ENCODE measurements around the gene KRT3. TPM values are rescaled to one million over a fixed set of nuclear protein-coding genes. Genes with fewer than 3 reads are reported as not detected.

KRT3 gene
- total and polyA plus RNA-seq, 10 of the 15 experiments (the other 5 are each of a cell fraction or from before 2014, with no cell fraction given): not detected

GRCh38 chr12:52809166-52809565 is 13.2 kb upstream of the KRT3 start (continued):
- TF ChIP-seq CBX5 (IDR thresholded peaks at IDR 0.05; ENCODE audit: low read depth) (no peak), IRF5 (IDR thresholded peaks at IDR 0.05; ENCODE audit: borderline replicate concordance) (no peak)

- Histone ChIP-seq H4K20me1 (ENCODE audit: control insufficient read depth, insufficient read depth) (no peaks in the 10 kb centered on the region), H3K4me2 (ENCODE audit: control insufficient read depth, insufficient read depth) (no peak overlapping the region), H3K4me1 (ENCODE audit: control insufficient read depth, insufficient read depth, low read length) (no peaks in the 10 kb centered on the region), H3K27ac (ENCODE audit: control insufficient read depth, insufficient read depth) (no peak overlapping the region), H2AFZ (ENCODE audit: control insufficient read depth, low read depth, low read length) (no peak overlapping the region), H3K79me2 (ENCODE audit: control insufficient read depth, insufficient read depth, low read length) (no peaks in the 10 kb centered on the region), H3K36me3 (ENCODE audit: control insufficient read depth in 2 of 2, insufficient read depth in 2 of 2, low read length in 1 of 2) (no peaks in the 10 kb centered on the region), H3K4me3 (no peak overlapping the region), H3K9me3 (replicated peaks; ENCODE audit: control insufficient read depth, insufficient read depth, low read length) (no peaks in the 10 kb centered on the region), H3K27me3 (replicated peaks in 1 of 2; ENCODE audit: control insufficient read depth in 2 of 2, insufficient read depth in 2 of 2, low read length in 1 of 2) (peaks cover 0 to 3% of the 10 kb centered on the region in 2 experiments; a peak in 2 of 4 replicates), H3K9ac (ENCODE audit: control insufficient read depth, insufficient read depth, low read length) (no peak overlapping the region)
- RAD21 ChIA-PET (ENCODE audit: unreplicated experiment): no interaction called here
- in situ Hi-C loops (cut with MboI) (no loop called here), intact Hi-C loops (cut with micrococcal nuclease; ENCODE audit: unreplicated experiment) (no loop called here)
- POLR2A ChIA-PET: no interaction called here
- ATAC-seq (no peak), FAIRE-seq (no peak), DNase-seq (ENCODE audit: low read depth, low spot score) (no peak)
- no peak for TF ChIP-seq YY1 (IDR thresholded peaks at IDR 0.05; ENCODE audit: low read depth, low read length)
- no peak for TF ChIP-seq LARP7 (IDR thresholded peaks at IDR 0.05)
- TF ChIP-seq RELB (IDR thresholded peaks at IDR 0.05; ENCODE audit: low read depth): no peak
- TF ChIP-seq SUZ12 (IDR thresholded peaks at IDR 0.05; ENCODE audit: unreplicated experiment): no peak
- TF ChIP-seq TBL1XR1 (IDR thresholded peaks at IDR 0.05; ENCODE audit: low read depth, low read length): no peak
- no peak for TF ChIP-seq MLLT1 (IDR thresholded peaks at IDR 0.05)
- no peak for TF ChIP-seq SUPT20H (IDR thresholded peaks at IDR 0.05; ENCODE audit: borderline replicate concordance, control insufficient read depth, low read depth, low read length)
- TF ChIP-seq CEBPB (IDR thresholded peaks at IDR 0.05; ENCODE audit: borderline replicate concordance in 1 of 2, low read depth in 2 of 2, low read length in 2 of 2): no peak
- 41% methylated on average over 8 of the region's 8 CpGs for WGBS (ENCODE audit: insufficient coverage, insufficient replicate concordance, low lambda C conversion rate, missing lambda C conversion rate)
- SMC1A ChIA-PET (ENCODE audit: uncharacterized antibody, unreplicated experiment): no interaction called here
- CTCF ChIA-PET: no interaction called here
- BruUV-seq (replicated peaks): no TSS peak
These were observed 12.8 kb upstream of the KRT3 start for GRCh38 chr12:52808573-52809160.

Measured in GM12878 (cell line).